ENCODE data around the gene TMEM156. TPM values are rescaled to one million over a fixed set of nuclear protein-coding genes. Genes with fewer than 3 reads are reported as not detected.

TMEM156 gene
- total and polyA plus RNA-seq, 2 donors (not counting 3 experiments of a cell fraction or from before 2014, with no cell fraction given): 0.39 to 1.00 TPM

- H3K36me3 ChIP-seq (ENCODE audit: control insufficient read depth in 2 of 2, extremely low read depth in 1 of 2, insufficient read depth in 2 of 2, low read length in 2 of 2): no peaks in the 10 kb centered on the region
- intact Hi-C loops (cut with micrococcal nuclease): no loop called here
- ChIA-PET POLR2A (interaction anchor here (0.6 to 1.2 kb wide), 3 partner anchors 13 to 249 kb away, joined by 3 to 5 read pairs (median 3); no protein-coding TSS in a partner anchor), CTCF (interaction anchor here (0.7 to 3.3 kb wide), 4 partner anchors 9 to 80 kb away, joined by 3 to 20 read pairs (median 4); no protein-coding TSS in a partner anchor)
- no peak for FAIRE-seq
- no peaks in the 10 kb centered on the region for H4K20me1 ChIP-seq (replicated peaks; ENCODE audit: control insufficient read depth, extremely low read depth, insufficient read depth, low read length)
- peak overlapping the region; percentile 18 for H2AFZ ChIP-seq (ENCODE audit: low read depth, low read length)
- no peak overlapping the region for H3K9ac ChIP-seq (replicated peaks; ENCODE audit: extremely low read depth, insufficient read depth, low read length)
- BruUV-seq (replicated peaks): no TSS peak
- H3K4me3 ChIP-seq (replicated peaks in 1 of 3; ENCODE audit: insufficient read depth in 1 of 3, low read depth in 1 of 3, low read length in 3 of 3): peak overlapping the region in 1 of 3 experiments; percentile 11
- peaks cover 26% of the 10 kb centered on the region for H3K4me1 ChIP-seq (ENCODE audit: control insufficient read depth, extremely low read depth, insufficient read depth, low read length)
- peaks cover 4% of the 10 kb centered on the region for H3K79me2 ChIP-seq (ENCODE audit: control insufficient read depth, insufficient read depth, low read length)
- no peaks in the 10 kb centered on the region for H3K9me1 ChIP-seq (replicated peaks; ENCODE audit: control insufficient read depth, extremely low read depth, insufficient read depth, low read length)
- TF ChIP-seq FOS (IDR thresholded peaks at IDR 0.05; ENCODE audit: borderline replicate concordance, insufficient read depth, low read length) (no peak), MYC (IDR thresholded peaks at IDR 0.05; ENCODE audit: low read depth, low read length) (no peak), JUN (IDR thresholded peaks at IDR 0.05; ENCODE audit: borderline replicate concordance, insufficient read depth, insufficient read length, low read depth) (no peak), GATA2 (IDR thresholded peaks at IDR 0.05; ENCODE audit: insufficient read depth, insufficient read length, low read depth, low read length) (no peak), EZH2 (IDR thresholded peaks at IDR 0.05; ENCODE audit: borderline replicate concordance, low read depth, low read length, severe bottlenecking) (no peak), POLR2A (IDR thresholded peaks at IDR 0.05; ENCODE audit: low read depth, low read length) (no peak), POLR2AphosphoS5 (IDR thresholded peaks at IDR 0.05; ENCODE audit: insufficient read depth, low read depth, low read length) (no peak), MAX (IDR thresholded peaks at IDR 0.05; ENCODE audit: insufficient read depth, insufficient read length) (no peak)
- TF ChIP-seq, protein P1, sequence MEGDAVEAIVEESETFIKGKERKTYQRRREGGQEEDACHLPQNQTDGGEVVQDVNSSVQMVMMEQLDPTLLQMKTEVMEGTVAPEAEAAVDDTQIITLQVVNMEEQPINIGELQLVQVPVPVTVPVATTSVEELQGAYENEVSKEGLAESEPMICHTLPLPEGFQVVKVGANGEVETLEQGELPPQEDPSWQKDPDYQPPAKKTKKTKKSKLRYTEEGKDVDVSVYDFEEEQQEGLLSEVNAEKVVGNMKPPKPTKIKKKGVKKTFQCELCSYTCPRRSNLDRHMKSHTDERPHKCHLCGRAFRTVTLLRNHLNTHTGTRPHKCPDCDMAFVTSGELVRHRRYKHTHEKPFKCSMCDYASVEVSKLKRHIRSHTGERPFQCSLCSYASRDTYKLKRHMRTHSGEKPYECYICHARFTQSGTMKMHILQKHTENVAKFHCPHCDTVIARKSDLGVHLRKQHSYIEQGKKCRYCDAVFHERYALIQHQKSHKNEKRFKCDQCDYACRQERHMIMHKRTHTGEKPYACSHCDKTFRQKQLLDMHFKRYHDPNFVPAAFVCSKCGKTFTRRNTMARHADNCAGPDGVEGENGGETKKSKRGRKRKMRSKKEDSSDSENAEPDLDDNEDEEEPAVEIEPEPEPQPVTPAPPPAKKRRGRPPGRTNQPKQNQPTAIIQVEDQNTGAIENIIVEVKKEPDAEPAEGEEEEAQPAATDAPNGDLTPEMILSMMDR (IDR thresholded peaks at IDR 0.05; ENCODE audit: extremely low read depth in 1 of 2, insufficient read depth in 1 of 2, low read depth in 1 of 2, low read length in 2 of 2): no peak
- H3K9me3 ChIP-seq (replicated peaks; ENCODE audit: control insufficient read depth, insufficient read depth, low read length): no peaks in the 10 kb centered on the region
- no peak for DNase-seq (ENCODE audit: low read depth, low spot score)
- H3K27ac ChIP-seq (ENCODE audit: insufficient read depth, low read depth, low read length): no peak overlapping the region
- H3K27me3 ChIP-seq (ENCODE audit: control insufficient read depth in 2 of 2, insufficient read depth in 2 of 2, low read length in 2 of 2): no peaks in the 10 kb centered on the region
- dilution Hi-C loops (cut with MboI; ENCODE audit: extremely low pct_ligation_motif_present, low sequenced_read_pairs): no loop called here
- peak overlapping the region; percentile 40 for H3K4me2 ChIP-seq (ENCODE audit: insufficient read depth, low read length)
Observed at GRCh38 chr4:39030725-39031124, 1.5 kb downstream of the TMEM156 start.
